Measurements from ENCODE around the gene JAKMIP2.

Gene JAKMIP2

GRCh38 chr5:147788023-147788422 lies 5.5 kb upstream of the JAKMIP2 start:
- no peak for DNase-seq (ENCODE audit: low spot score)

GRCh38 chr5:147786142-147786541 lies 3.6 kb upstream of the JAKMIP2 start:
- DNase-seq (ENCODE audit: low spot score): no peak

- no peak for DNase-seq (ENCODE audit: low spot score)
Measured at GRCh38 chr5:147784146-147784987, 1.8 kb upstream of the JAKMIP2 start.

GRCh38 chr5:147780924-147781573 lies 1.5 kb downstream of the JAKMIP2 start:
- no peak for DNase-seq (ENCODE audit: low spot score)

GRCh38 chr5:147779694-147780093 lies 2.8 kb downstream of the JAKMIP2 start:
- no peak for DNase-seq (ENCODE audit: low spot score)

GRCh38 chr5:147776989-147777388 lies 5.5 kb downstream of the JAKMIP2 start:
- DNase-seq (ENCODE audit: low spot score): no peak

GRCh38 chr5:147773587-147773986 lies 8.9 kb downstream of the JAKMIP2 start:
- no peak for DNase-seq (ENCODE audit: low spot score)

GRCh38 chr5:147773139-147773538 lies 9.4 kb downstream of the JAKMIP2 start:
- DNase-seq (ENCODE audit: low spot score): no peak

- no peak for DNase-seq (ENCODE audit: low spot score)
Measured at GRCh38 chr5:147767048-147767447, 15.5 kb downstream of the JAKMIP2 start.

GRCh38 chr5:147763791-147764525 lies 18.6 kb downstream of the JAKMIP2 start:
- no peak for DNase-seq (ENCODE audit: low spot score)

GRCh38 chr5:147760086-147760875 lies 22.2 kb downstream of the JAKMIP2 start:
- no peak for DNase-seq (ENCODE audit: low spot score)

GRCh38 chr5:147759441-147759840 lies 23.1 kb downstream of the JAKMIP2 start:
- no peak for DNase-seq (ENCODE audit: low spot score)

- no peak for DNase-seq (ENCODE audit: low spot score)
Measured at GRCh38 chr5:147756566-147756965, 26.0 kb downstream of the JAKMIP2 start.

- no peak for DNase-seq (ENCODE audit: low spot score)
Measured at GRCh38 chr5:147754372-147755122, 28.0 kb downstream of the JAKMIP2 start.

GRCh38 chr5:147753765-147754164 lies 28.8 kb downstream of the JAKMIP2 start:
- no peak for DNase-seq (ENCODE audit: low spot score)

- DNase-seq (ENCODE audit: low spot score): no peak
Measured at GRCh38 chr5:147752666-147753290, 29.8 kb downstream of the JAKMIP2 start.

- DNase-seq (ENCODE audit: low spot score): no peak
Measured at GRCh38 chr5:147752033-147752432, 30.5 kb downstream of the JAKMIP2 start.

- no peak for DNase-seq (ENCODE audit: low spot score)
Measured at GRCh38 chr5:147751156-147751830, 31.2 kb downstream of the JAKMIP2 start.

GRCh38 chr5:147750065-147750464 lies 32.5 kb downstream of the JAKMIP2 start:
- DNase-seq (ENCODE audit: low spot score): no peak

- DNase-seq (ENCODE audit: low spot score): no peak
Measured at GRCh38 chr5:147748590-147748989, 33.9 kb downstream of the JAKMIP2 start.

Measured in AG08395 (cell line).